SW480 (cell line): ENCODE measurements around the gene RNMT.
A peak's percentile ranks its signal among the peaks of the same experiment; 100 is the strongest.
"Not testable (repeated sequence)": the region's sequence is repeated elsewhere in the genome, so short reads cannot be mapped to it uniquely, and the experiment has no call there.

Source experiments
- DNase-seq: peaks from one replicate; pipeline ENCODE4 v3.0.0-alpha.2; 2016; ENCODE audit warnings: low spot score

Gene RNMT

DNA sequence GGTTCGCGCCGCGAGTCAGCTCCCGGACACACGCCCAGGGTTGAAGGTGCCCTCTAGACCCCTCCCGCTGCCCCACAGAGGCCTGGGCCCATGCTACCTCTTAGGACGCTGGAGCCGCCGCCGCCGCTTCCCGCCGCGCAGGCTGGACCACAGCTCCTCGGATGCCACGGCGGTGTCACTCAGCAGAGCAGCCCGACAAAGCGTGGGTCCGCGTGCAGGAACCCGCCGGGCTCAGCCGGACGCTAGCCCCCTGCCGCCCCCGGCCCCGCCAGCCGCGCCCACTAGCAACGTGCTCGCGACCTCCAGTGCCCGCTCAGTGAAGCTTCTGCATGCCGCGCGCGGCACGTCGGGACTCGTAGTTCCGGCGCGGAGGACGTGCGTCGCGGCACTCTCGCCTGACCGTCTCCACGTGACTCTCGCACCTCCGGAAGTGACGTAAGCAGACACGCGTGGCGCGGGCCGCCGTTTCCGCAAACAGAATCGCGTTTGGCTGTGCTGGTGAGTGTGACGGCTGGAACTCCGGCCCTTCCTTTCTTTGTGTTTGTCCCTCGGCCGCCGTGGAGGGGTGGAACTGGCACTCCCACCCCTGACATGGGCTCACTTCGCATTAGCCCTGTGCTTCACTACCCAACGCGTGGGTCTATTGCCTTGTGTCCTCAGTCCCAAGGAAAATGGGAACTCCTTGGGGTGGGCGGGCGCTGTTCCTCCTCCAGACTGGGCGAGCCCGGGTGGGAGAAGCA lies at the start of gene RNMT, which contains the start of gene FAM210A:
RNMT (plus strand) TSS at position 442 of the 740 bp plus-strand sequence. CDS start 4,845 bp downstream, outside the sequence.
FAM210A (minus strand) TSS at position 327 of the 740 bp plus-strand sequence. CDS start 44,481 bp downstream, outside the sequence.
- peak; percentile 94 for DNase-seq

DNA sequence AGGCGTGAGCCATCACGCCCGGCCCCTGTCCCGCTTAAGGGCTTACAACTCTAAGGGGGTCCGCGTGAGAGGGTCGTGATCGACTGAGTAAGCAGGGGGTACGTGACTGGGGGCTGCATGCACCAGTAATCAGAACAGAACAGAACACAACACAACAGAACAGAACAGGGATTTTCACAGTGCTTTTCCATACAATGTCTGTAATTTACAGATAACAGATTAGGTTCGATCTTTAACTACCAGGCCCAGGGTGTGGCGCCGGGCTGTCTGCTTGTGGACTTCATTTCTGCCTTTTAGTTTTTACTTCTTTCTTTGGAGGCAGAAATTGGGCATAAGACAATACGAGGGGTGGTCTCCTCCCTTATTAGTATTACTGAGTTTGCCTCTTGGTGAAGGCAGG lies 49.1 kb upstream of the RNMT start:
- not testable (repeated sequence) for DNase-seq

DNA sequence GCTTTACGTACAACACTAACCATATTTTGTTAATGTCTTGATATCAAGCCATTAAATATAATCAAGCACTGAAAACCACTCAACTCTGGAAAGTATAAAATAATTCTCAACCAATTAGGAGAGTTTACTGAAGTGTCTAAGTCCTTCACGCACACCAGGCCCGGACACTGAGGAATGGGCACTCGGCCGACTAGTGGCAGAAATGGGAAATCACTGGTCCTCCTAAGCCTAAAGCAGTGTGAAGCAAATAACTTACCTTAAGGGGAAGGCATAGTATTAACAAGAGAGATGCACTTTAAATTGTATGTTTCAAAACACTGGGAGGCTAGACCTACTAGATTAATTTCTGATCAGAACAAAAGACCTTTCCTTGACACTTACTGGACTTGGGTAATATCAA lies 45.9 kb upstream of the RNMT start:
- DNase-seq: no peak

DNA sequence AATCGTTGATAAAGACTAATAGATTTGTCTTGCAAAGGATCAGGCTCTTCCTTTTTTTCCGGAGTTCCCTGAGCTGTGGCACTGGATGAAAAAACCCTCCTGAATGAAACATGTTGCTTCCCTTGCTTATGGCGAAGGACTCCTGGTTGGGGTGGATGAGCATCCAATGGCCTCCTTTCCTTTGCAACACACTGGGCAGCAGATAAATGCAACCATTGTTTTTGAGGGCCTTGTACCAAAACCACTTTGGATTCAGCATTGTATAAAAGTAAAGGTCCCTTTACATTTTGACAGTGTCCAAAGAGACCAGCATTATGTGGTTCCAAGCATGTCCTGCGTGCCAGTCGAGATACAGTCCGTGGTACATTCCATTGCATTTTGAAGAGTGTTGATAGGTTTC lies 44.8 kb upstream of the RNMT start:
- no peak for DNase-seq

DNA sequence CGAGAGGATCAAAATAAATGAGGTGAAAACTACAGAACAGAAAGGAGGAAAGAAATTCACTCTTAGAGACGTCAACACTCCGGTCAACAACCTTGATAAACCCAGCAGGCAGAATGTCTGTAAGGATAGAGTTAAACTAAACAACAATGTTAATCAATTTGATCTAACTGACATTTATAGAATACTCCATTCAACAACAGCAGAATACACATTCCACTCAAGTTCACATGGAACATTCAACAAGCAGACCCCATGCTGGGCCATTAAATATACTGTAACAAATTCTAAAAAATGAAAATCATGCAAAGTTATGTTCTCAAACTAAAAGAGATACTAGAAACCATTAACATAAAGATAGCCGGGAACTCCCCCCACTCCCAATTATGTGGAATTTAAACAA lies 41.9 kb upstream of the RNMT start:
- no peak for DNase-seq

DNA sequence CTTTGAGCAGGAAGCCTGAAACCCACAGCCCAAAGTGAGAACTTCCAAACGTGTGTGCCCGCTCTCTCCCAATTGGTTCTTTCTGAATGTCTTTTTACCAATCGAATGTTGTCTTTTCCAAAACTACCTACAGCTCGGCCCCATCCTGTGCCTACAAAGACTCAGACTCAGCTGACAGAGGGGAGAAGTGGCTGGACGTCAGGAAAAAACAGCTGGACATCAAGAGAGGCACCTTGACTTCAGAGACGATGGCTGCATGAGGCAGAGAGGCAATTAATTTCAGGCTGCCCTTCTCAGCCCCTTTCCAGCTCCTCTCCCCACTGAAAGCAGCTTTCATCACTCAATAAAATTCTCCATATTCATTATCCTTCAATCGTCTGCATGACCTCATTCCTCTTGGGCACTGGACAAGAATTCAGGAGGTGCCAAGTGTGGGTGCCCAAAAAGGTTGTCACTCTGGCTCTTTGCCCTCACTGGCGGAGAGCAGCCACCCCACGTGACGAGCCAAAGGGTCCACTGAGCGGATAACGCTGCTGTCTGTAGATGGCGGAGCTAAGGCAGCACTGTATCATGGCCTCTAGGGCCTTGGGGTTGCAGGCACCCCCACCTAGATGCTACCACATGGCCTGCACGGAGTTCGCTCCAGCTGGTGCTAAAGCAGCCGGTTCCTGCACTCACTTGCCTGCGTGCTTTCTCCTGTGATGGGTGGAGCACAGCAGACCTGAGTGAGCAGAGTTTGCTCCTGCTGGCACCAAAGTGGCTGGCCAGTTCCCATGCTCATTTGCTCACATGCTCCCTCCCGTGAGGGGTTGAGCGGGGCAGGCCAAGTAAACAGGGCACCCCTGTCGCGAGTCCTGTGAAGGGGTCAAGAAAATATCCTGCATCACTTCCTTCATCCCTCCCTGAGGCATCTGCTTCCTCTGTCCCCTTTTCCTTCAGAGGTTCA lies 38.0 kb upstream of the RNMT start:
- DNase-seq: no peak

DNA sequence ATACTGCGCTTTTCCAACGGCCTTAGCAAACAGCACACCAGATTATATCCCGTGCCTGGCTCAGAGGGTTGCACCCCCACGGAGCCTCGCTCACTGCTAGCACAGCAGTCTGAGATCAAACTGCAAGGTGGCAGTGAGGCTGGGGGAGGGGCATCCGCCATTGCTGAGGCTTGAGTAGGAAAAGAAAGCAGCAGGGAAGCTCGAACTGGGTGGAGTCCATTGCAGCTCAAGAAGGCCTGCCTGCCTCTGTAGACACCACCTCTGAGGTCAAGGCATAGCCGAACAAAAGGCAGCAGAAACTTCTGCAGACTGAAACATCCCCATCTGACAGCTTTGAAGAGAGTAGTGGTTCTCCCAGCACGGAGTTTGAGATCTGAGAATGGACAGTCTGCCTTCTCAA lies 36.4 kb upstream of the RNMT start:
- not testable (repeated sequence) for DNase-seq

DNA sequence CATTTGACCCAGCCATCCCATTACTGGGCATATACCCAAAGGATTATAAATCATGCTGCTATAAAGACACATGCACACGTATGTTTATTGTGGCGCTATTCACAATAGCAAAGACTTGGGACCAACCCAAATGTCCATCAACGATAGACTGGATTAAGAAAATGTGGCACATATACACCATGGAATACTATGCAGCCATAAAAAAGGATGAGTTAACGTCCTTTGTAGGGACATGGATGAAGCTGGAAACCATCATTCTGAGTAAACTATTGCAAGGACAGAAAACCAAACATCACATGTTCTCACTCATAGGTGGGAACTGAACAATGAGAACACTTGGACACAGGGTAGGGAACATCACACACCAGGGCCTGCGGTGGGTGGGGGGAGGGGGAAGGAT lies 31.1 kb upstream of the RNMT start:
- DNase-seq: not testable (repeated sequence)

DNA sequence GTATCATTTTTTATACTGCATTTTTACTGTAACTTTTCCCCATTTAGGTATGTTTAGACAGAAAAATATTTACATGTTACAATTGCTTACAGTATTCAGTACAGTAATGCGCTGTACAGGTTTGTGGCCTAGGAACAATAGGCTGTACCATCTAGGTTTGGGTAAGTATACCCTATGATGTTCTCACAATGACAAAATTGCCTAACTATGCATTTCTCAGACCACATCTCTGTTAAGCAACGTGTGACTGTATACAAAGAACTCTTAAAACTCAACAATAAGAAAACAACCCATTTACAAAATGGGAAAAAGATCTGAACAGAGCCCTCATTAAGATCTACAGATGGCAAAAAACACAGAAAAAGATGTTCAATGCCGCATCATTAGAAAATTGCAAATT lies 29.5 kb upstream of the RNMT start:
- DNase-seq: no peak

DNA sequence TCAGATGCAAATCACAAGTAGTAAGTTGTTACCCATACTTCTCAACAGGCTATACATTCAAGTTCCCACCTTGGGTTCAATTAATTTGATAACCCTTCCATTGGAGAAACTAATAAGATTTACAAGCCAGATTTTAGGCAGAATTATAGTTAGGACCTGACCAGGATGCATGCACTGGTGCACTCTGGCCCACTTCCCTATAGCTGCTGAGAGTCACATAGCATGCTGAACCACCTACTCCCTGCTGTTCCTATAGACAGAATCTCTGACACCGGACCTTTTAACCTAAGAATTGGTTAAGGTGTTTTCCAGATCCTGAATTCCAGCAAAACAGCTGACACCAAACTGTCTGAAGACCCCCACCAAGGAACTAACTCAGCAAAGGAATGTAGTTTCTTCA lies 26.3 kb upstream of the RNMT start:
- no peak for DNase-seq

DNA sequence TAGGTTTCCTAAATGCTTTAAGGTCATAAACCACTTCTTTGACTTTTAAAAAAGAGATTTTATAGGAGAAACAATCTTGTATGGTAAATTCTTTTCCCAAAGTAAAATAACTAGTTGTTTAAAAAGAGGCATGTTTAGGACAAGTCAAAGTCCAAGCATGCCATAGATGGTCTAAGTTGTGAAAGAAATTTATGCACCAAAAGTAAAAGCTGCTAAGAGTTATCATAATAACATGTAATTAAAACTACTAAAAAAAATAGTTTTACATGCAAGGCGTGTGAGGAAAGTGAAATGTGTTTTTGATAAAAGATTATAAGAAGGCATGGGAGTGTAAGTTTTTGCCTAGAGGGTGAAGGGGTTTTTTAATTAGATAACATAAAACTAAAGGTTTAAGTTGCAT lies 22.6 kb upstream of the RNMT start:
- no peak for DNase-seq

DNA sequence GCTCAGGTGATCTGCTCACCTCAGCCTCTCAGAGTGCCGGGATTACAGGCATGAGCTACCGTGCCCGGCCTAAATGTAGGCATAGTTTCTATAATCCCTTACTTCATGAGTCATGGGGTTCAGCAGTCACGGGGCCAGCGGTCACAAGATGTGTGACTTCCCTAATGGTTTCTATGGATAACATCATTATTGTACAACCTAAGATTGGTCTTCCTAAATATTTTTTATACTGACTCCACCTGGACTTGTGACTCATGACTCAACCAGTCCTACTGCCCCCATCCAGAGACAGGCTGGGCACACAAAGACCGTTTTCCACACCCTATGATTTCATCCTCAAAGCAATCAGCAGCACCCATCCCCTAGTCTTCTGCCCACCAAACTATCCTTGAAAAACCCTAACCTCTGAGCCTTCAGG lies 16.1 kb upstream of the RNMT start:
- DNase-seq: no peak

DNA sequence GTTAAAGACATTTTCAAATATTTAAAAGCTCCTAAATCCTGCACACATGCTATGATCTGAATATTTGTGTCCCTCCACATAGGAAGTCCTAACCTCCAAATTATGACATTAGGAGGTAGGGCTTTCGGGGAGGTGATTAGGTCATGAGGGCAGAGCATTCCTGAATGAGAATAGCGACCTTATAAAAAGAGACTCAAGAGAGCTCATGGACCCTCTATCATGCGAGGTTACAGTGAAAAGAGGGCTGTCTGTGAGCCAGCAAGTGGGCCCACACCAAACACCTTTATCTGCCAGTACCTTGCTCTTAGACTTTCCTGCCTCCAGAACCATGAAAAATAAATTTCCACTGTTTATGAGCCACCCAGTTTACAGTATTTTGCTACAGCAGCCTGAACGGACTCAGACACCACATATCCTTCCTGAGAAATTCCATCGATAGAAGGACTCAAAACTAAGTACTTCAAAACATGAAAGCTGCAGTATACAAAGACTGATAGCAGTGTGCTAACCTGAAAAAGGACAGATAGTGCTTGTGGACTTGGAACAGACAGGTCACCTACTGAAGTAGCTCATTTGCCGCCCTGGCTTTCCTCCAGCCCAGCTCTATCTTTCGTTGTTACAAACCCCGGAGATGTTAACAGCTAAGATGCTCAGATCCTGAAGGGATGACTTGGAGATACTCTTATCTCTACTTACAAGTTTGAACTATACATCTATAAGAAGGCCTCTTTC lies 13.9 kb upstream of the RNMT start:
- DNase-seq: no peak

DNA sequence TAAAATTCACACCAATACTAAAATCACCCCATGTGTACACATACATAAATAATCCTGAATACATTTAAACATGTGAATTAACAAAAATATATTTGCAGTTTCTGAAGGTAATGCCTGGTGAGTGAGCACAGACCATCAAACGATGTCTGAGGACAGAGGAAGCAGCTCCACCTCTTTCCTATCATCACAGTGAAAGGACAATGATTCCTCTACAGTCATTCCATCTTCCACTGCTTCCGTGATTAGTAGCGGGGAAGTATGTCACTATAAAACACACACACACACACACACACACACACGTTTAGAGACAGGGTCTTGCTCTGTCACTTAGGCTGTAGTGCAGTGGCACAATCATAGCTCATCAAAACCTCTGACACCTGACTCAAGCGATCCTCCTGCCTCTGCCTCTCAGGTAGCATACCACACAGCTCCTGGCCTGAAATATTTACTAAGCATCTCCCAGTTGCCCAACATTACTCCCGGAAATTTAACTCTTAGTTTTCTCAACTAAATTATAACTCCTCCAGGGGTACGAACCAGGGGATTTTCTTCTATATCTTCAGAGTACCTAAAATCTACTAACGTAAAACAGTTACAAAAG lies 12.9 kb upstream of the RNMT start:
- no peak for DNase-seq

DNA sequence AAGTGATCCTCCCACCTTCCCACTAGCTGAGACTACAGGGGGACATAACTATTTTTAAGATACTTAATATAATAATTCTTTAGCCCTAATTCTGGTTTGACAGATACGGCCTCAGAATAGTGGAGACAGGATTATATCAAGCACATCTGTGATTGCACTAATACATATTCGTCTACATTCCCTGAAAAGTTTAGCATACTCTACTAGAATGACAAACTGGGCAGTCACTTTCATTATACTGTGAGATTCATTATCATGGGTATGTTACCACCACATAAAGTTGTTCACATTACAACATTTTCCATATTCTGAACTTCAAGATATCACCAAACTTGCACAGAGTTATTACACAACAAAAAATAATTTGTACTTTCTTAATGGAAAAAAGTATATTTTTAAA lies 11.1 kb upstream of the RNMT start:
- DNase-seq: no peak

DNA sequence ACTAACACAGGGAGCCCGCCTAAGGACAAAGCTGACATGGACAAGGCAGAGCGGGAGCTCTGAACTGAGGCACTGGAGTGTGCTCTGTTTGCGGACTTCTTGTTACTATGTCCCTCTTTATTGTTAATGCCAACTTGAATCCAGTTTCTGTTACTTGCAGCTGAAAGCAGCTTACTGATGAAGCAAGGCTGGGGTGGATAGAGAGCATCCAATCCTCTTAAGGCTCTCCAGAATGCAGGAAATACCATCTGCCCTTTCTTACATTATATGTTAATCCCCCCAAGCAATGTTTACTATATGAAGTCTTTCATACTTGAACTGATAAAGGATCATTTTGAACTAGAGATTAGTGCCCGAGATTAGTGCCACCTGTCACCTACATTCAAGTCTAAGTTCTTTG lies 9.6 kb upstream of the RNMT start:
- DNase-seq: no peak

DNA sequence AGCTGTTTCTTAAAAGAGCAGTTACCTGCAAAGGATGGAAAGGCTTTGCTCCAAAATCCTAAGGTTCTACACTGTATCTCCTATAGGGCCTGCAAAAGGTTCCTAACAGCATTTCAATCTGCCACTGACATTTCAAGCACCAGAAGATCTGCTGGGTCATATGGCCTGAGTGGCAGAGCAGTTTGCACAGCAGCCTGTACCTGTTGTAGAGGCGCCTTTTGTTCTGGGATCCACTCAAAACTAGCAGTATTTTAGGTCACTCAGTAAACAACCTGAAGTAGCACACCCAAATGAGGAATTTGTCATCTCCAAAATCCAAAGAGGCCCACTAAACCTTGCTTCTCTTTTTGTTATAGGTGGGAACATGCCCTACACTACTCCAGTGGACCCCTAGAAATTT lies 6.3 kb upstream of the RNMT start:
- DNase-seq: no peak

DNA sequence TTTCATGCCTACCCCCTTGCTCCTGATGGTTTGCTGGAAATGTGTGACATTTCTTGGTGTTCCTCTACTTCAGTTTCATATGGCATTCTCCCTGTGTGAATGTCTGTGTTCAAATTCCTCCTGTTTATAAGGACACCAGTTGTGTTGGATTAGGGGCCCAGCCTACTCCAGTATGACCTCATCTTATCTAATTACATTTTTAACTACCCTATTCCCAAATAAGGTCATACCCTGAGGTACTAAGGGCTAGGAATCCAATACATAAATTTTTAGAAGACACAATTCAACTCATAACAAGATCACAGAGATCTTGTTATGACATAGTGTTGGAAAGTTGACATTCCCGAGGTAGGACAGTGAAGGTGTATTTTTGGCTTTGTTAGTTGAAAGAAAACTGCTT lies 5.6 kb upstream of the RNMT start:
- DNase-seq: no peak

DNA sequence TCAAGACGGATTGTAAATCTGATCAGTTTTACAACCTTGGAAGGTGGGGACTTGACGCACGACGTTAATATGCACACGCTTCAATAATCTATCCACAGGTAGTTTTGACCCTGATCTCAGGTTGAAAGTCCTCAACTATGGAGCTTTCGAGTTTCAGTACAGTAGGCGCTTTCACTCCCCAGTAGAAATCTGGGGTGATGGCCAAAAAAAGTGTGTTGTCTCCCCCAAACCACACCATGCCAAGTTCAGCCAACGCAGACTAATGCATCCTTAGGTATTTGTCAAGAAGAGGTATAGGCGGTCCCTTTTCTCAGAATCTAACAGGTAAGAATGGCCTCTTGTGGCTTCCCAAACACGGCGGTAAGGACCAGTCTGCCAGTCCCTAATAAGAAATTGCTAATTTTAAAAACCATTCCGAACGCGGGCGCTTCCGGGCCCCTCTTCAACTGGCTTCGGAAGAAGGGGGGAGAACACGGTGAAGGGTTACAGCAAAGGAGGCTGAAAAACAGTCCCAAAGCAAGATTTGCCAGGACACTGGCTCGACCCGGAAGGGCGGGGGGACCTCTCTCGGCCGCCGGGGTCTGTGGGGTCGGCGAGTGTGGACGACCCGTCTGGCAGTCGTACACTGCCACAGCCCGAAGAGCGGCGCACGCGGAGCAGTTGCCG lies 774 bp upstream of the RNMT start:
- peak; percentile 16 for DNase-seq

DNA sequence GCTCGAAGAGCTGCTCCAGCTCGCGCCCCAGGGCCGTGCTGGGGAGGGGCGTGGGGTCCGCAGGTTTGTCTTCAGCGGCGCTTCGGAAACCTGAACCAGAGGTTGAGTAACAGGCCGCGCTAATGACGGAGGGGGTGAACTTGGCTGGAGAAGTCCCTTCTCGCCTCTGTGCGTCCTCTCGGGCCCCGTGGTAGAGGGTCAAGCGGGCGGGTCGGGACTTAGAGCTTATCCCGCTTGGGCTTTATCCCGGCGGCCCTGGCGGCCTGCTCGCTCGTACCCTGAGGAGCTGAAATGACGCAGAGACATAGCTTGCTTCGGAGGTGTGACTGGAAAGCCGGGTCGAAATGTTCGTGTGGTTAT lies 479 bp downstream of the RNMT start:
- peak; percentile 41 for DNase-seq

DNA sequence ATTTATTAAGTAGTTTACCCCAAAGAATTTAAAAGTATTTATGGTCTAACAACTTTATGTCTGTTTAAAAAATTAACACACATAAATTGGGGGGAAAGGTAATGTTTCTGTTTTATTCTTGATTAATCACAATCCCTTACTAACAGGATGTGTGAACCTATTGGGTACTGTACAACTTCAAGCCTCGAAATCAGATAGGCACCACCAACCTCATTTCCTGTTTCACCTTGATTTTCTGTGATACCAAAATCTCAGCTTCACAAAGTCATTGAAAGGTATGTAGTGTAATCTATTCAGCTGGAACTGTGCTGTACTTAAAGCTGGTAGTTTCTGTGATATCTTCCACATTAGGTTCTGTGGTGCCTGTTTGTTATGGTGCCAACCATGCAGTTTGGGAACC lies 4.0 kb downstream of the RNMT start:
- no peak for DNase-seq

DNA sequence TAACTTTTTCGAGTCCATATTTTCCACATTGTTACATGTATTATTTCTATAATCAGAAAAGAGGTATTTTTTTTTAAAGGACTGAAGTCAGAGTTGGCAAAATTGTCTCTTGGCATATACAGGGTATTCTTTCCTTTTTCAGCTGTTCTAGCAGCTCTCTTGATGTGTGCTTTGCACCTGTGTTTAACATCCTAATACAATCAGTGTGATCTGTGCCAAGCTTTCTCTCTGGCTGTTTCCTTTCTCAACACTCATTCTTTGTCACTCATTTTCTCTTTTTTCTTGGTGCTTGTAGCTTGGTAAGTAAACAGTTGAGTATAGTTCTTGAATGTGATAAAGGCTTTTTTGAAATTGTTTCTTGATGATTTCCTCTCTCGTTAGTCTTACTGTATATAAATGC lies 9.2 kb downstream of the RNMT start:
- DNase-seq: no peak
